Frontal cortex (tissue), 4 donors: ENCODE measurements around the gene SYT2. TPM values are rescaled to one million over a fixed set of nuclear protein-coding genes. Genes with fewer than 3 reads are reported as not detected.
"Not testable (repeated sequence)": the region's sequence is repeated elsewhere in the genome, so short reads cannot be mapped to it uniquely, and the experiment has no call there.

Experiments
- DNase-seq, 2 donors: peaks; one replicate each; pipeline ENCODE4 v3.0.0; 2012; ENCODE audit warnings: low spot score in 2 of 2
- FAIRE-seq: peaks from 2 replicates; lab custom pipeline; 2012; peaks lifted over from hg19 to GRCh38; lab: Jason Lieb, UNC
- total RNA-seq: library from RNA; depleted of rRNA; stranded (reverse); fragments of >200 nt; gene quantifications from one replicate; pipeline ENCODE4 v1.2.3, GENCODE V29; 2014
- donor health status: control.
- donor health status: control.
- donor health status: control.

Gene SYT2
- total RNA-seq, 1 donor from 2014 or later = 0.41 TPM

DNA sequence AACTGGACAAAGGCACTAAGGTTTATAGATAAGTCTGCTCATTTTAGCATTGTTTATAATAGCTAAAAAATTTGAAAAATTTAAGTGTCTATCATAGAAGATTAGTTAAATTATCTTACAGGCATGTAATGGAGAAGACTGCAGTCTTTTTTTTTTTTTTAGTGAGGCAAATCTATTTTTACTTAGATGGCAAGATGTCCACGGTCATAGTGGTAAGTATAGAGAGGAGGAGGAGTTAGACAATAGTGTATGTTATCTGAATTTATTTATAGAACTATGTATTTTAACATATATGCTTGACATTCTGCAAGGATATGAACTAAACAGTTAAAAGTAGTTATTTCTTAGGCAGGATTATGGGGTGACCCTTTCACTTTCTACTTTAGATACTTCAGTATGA lies 149.0 kb downstream of the SYT2 start:
- DNase-seq (no peak), FAIRE-seq (no peak)

DNA sequence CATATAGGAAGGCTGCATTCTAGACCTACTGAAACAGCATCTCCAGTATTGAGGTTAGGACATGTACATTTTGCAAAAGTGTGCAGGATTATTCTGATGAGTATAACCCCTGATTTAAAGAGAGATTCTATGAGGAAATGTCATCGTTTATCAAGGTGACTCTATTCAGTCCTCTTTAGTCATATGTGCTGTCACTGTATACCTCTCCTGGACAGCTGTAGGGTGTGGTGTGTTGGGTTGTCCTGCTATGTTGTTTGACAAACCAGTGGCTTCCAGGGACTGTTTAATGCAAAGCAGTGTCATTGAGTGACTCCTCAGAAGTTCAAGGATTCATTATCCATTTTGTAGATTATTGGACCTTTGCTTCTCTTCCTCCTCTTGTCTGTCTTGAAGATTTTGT lies 152.6 kb downstream of the SYT2 start:
- not testable (repeated sequence) for DNase-seq, FAIRE-seq

DNA sequence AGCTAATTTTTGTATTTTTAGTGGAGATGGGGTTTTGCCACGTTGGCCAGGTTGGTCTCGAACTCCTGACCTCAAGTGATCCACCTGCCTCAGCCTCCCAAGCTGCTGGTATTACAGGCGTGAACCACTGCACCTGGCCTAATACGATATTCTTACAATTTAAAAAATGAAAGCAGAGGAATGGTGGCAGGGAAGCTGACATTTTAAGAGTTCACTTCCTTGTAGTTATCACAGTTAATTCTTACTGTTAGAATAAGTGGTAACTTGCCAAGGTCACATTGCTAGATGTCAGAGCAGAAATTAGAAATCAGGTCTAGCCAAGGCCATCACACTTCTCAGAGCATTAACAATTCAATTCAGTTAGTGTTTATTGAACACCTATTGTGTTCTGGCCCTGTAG lies 154.2 kb downstream of the SYT2 start:
- FAIRE-seq, DNase-seq: not testable (repeated sequence)

DNA sequence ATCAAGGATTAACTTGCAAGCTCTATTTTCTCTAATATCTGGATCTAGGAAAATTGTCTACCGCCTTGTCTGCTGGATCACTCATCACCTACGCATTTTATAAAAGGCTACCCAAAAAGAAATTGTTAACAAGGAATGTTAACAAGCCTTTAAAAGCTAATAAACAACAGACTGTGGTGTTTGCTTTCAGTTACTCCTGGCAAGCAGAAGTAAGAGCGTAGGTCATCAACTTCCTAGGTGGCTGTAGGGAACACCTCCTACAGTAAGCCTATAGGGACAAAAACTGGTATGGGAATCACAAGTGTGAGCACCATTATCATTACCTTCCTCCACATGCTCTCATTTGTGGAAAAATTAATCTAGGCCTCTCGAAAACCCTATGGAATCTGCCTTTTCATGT lies 155.6 kb downstream of the SYT2 start:
- FAIRE-seq, DNase-seq: not testable (repeated sequence)

- FAIRE-seq = no peak
- DNase-seq = no peak
These were observed 156.7 kb downstream of the SYT2 start for GRCh38 chr1:202553560-202554038.

DNA sequence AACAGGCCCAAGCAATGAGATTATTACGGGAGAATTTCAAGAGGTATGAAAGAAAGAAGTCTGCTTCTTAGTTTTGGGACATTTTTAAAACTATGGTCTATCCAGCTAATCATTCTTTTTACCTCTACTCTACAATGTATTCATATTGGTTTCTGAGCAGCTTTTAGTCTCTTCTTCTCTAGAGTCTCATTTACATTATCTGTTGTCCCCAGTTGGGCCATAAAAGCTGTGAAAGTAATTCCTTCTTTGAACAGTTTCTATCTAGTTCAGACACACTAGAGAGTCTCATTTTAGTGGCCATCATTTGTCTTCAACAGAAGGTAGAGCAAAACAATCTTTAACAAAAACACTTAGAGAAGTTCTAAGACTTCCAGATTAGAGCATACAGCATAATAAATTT lies 157.2 kb downstream of the SYT2 start:
- not testable (repeated sequence) for FAIRE-seq, DNase-seq

DNA sequence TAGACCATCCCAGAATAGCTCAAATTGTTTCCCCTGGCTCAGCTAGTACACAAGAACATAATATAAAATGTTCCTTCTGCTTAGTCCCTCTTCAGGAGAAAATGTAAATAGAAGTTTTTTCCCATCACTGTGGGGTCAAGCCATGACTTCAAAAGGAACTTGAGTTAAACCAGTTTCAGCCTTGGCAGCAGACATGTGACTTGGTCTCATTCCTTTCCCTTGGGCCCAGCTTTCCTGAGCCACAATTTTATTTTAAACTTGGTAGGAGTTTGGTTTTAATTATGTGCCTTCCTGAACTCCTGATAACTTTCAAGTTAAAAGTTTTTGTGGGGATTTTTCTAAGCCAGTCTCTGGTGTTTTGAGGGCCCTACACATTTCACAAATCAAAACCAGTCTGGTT lies 157.6 kb downstream of the SYT2 start:
- not testable (repeated sequence) for DNase-seq, FAIRE-seq

DNA sequence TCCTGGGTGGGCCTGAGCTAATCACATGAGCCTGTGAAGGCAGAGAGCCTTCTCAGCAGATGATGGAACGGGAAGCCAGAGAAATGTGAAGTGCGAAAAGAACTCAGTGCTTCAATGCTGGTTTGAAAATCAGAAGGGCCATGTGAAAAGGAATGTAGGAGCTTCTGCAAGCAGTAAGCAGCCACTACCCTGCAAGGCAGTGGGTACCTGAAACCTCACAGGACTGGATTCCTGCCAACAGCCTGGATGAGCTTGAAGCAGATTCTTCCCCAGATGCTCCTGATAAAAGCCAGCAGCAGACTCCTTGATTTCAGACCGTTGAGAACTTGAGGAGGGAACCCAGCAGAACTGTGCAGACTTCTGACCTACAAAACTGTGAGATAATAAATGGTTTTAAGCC lies 158.6 kb downstream of the SYT2 start:
- no peak for FAIRE-seq

GRCh38 chr1:202550088-202550487 lies 160.2 kb downstream of the SYT2 start:
- DNase-seq, FAIRE-seq: not testable (repeated sequence)

More for the DNA sequence above, 158.6 kb downstream of the SYT2 start:
- no peak for DNase-seq

DNA sequence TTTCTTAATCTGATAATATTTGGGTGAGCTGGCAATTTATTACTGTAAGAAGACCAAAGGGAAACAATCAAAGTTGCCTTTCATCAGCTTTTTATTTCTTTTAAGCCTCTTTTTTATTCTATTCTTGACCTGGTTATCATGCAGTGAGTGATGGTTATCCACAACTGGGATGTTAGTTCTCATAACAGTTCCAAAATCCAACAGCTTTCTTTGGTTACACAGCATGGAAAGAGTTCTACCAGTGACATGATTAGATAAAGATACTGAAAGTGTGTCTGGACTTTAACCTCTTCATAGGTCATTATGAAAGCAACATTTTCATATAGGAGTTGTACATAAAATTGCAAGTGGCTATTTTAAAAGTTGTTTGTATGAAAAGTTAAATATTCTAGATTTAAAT lies 163.0 kb downstream of the SYT2 start:
- no peak for FAIRE-seq
- DNase-seq = no peak

DNA sequence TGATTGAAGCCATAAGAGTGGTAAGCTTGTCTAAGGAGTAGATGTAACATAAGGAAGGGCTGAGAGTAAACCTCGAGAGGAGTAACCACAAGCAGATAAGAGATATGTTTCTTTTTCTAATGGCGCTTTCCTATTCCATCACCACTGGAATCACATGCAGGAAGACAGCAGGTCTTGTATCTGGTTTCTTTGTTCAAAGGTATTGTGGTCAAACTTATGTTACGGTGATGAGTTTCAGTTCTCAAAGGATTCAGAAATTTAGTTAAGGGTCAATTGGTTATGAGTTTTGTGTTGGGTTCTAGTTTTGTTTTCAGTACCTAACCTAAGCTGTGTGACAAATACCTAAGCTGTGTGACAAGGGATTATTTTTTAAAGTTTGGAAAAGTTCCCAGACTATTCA lies 163.5 kb downstream of the SYT2 start:
- not testable (repeated sequence) for FAIRE-seq, DNase-seq

GRCh38 chr1:202546377-202546776 lies 163.9 kb downstream of the SYT2 start:
- FAIRE-seq, DNase-seq: not testable (repeated sequence)

GRCh38 chr1:202545647-202546303 lies 164.5 kb downstream of the SYT2 start:
- not testable (repeated sequence) for FAIRE-seq, DNase-seq

DNA sequence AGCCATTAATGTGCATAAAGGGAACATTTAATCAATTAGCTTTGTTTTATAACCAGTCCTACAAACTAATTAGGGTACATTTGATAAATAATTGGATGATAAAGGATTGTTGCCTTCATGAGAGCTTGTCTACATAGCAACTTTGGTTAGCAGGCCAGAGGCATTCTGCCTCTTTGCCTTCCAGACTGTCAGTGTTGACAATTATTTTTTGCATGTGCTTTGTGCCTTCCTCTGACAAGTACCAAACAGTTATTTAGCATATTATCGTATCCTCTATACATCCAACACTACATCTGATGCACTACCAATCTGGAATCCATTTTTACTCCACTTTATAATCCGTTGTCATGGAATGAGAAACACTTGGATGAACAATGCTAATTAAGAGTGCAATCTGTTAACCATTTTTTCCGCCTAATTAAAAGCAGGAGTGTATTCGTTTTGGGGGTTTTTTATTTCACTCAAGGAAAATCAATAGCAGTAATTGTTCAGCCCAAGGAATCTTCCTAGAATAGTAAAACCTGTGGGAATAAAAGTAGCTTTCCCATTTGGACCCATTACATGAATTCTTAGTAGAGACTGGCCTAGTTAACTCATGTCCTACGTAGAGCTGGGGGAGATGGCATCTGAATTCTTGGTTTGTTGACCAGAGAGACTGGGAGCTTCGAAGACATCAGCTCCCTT lies 165.3 kb downstream of the SYT2 start:
- FAIRE-seq, DNase-seq: not testable (repeated sequence)

DNA sequence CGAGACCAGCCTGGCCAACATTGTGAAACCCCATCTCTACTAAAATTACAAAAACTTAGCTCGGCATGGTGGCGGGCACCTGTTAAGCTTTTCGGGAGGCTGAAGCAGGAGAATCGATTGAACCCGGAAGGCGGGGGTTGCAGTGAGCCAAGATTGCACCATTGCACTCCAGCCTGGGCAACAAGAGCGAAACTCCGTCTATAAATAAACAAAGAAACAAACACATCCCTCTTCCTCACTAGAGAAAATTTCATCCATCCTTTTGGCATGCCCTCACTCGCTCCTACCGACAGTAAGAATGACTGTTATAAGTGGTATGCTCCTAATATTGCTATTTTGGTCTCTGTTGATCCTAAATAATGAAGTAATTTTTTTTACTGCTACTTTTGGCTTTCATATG lies 166.7 kb downstream of the SYT2 start:
- FAIRE-seq = not testable (repeated sequence)

GRCh38 chr1:202542415-202542814 lies 167.8 kb downstream of the SYT2 start:
- not testable (repeated sequence) for DNase-seq, FAIRE-seq

More for the DNA sequence above, 166.7 kb downstream of the SYT2 start:
- DNase-seq = not testable (repeated sequence)

DNA sequence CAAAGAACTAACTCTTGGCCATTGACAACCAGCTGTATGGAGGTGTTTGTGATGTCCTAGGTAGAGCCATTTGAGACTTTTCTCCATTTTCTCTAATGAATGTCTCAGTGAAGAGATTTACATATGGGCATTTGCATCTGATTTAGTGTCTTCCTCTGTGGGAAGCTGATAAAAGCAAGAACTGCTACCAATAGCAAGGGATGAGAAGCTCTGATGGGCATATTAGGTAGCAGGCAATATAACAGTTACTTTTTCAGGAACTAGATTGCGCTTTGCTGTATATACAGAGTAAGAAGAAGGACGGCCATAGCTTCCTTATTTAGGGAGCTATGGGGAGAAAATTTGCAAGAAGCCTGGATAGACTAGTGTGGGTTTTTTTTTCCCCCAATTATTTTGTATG lies 169.4 kb downstream of the SYT2 start:
- DNase-seq, FAIRE-seq: not testable (repeated sequence)
